HCT116 (cell line): Measurements from ENCODE around the gene RADIL. TPM values are rescaled to one million over a fixed set of nuclear protein-coding genes. Genes with fewer than 3 reads are reported as not detected.

Experiments
- ATAC-seq: fragments of 200-7000 bp; cut with Tn5 transposase; 2 replicates; pipeline ENCODE4 v1.9.1; 2020; ENCODE audit warnings: mild to moderate bottlenecking, moderate library complexity
- Bru-seq: library from RNA; stranded (reverse); fragments of 400-500 nt; gene quantifications from one replicate; lab custom pipeline; 2021; lab: Mats Ljungman, UMichigan
- BruChase-seq, 2 experiments: library from RNA; stranded (reverse); fragments of 400-500 nt; gene quantifications; one replicate each; lab custom pipeline; 2021; lab: Mats Ljungman, UMichigan
- BruUV-seq: library from RNA; stranded (reverse); fragments of 400-500 nt; replicated peaks from 2 replicates; lab custom pipeline; 2021; lab: Mats Ljungman, UMichigan
- CTCF ChIA-PET: fragments of 300-600 bp; sonication (Branson Sonifier 250); formaldehyde crosslinking; loops from one replicate; lab custom pipeline; 2021; ENCODE audit warnings: antibody characterized with exemption; lab: Charles Lee
- POLR2A ChIA-PET: fragments of 300-600, 350-600 bp; sonication (Branson Sonifier 250); formaldehyde crosslinking; loops from one replicate; lab custom pipeline; 2021; ENCODE audit warnings: antibody characterized with exemption; lab: Charles Lee
- RAD21 ChIA-PET, 2 experiments: fragments of 300-600 bp; sonication (Branson Sonifier 250); formaldehyde crosslinking; loops; one replicate each; lab custom pipeline; 2023; ENCODE audit warnings: low total read pairs in 2 of 2; ENCODE audit not compliant: uncharacterized antibody in 2 of 2, unreplicated experiment in 2 of 2, low non-redundant PET in 1 of 2; lab: Charles Lee
- DNase-seq: peaks from one replicate; pipeline ENCODE4 v3.0.0-alpha.2; 2010; ENCODE audit warnings: low read depth, low spot score
- H2AFZ ChIP-seq: fragments of 200-600 bp; shearing (Covaris generic), sonication (generic); 2 replicates; pipeline ENCODE4 v1.6.1; 2017; ENCODE audit warnings: low read depth, mixed run types, mixed read lengths, antibody characterized with exemption, low read length; ENCODE audit not compliant: poor library complexity, severe bottlenecking
- H3K27ac ChIP-seq: 2 replicates; pipeline ENCODE4 v1.5.1; 2012; ENCODE audit warnings: low read depth, low read length
- H3K27me3 ChIP-seq: fragments of 200-600 bp; sonication (generic); 2 replicates; pipeline ENCODE4 v1.6.1; 2016; ENCODE audit warnings: mixed run types, low read length, mixed read lengths; ENCODE audit not compliant: insufficient read depth
- H3K36me3 ChIP-seq, 2 experiments: fragments of 200-500 bp in 1 of 2; fragments of 200-600 bp in 1 of 2; sonication (Bioruptor generic) in 1 of 2; sonication (generic) in 1 of 2; 2 replicates each; pipeline versions ENCODE4 v1.5.1 to v1.6.1; 2014 to 2016; ENCODE audit warnings: low read length in 2 of 2, inconsistent platforms in 1 of 2, mixed read lengths in 1 of 2, mixed run types in 1 of 2; ENCODE audit not compliant: insufficient read depth in 2 of 2, control insufficient read depth in 1 of 2
- H3K4me1 ChIP-seq, 2 experiments: fragments of 200-600 bp in 1 of 2; sonication (generic) in 1 of 2; 2 replicates each; pipeline versions ENCODE4 v1.5.1 to v1.6.1; 2012 to 2017; ENCODE audit warnings: low read length in 2 of 2, inconsistent platforms in 1 of 2, mild to moderate bottlenecking in 1 of 2, mixed read lengths in 1 of 2, mixed run types in 1 of 2, moderate library complexity in 1 of 2; ENCODE audit not compliant: insufficient read depth in 2 of 2, control insufficient read depth in 1 of 2
- H3K4me2 ChIP-seq: fragments of 200-600 bp; sonication (generic); 2 replicates; pipeline ENCODE4 v1.6.1; 2017; ENCODE audit warnings: mixed run types, low read length, mixed read lengths
- H3K4me3 ChIP-seq, 2 experiments: fragments of 200-600 bp in 1 of 2; sonication (generic) in 1 of 2; replicated peaks in 1 of 2; 2 replicates each; pipeline ENCODE4 v1.5.1; 2011 to 2016; ENCODE audit warnings: low read length in 2 of 2, control low read depth in 1 of 2, low read depth in 1 of 2, mild to moderate bottlenecking in 1 of 2, mixed read lengths in 1 of 2, mixed run types in 1 of 2
- H3K79me2 ChIP-seq: fragments of 200-600 bp; sonication (generic); 2 replicates; pipeline ENCODE4 v1.6.1; 2017; ENCODE audit warnings: mild to moderate bottlenecking, mixed run types, low read length, moderate library complexity, mixed read lengths; ENCODE audit not compliant: insufficient read depth
- H3K9ac ChIP-seq: fragments of 200-600 bp; sonication (generic); 2 replicates; pipeline ENCODE4 v1.6.1; 2016; ENCODE audit warnings: low read length, mixed read lengths
- H3K9me2 ChIP-seq: fragments of 200-600 bp; sonication (generic), shearing (Covaris generic); 2 replicates; pipeline ENCODE4 v1.6.1; 2017; ENCODE audit warnings: mixed run types, mild to moderate bottlenecking, moderate library complexity; ENCODE audit not compliant: insufficient read depth
- H3K9me3 ChIP-seq, 2 experiments: fragments of 200-500 bp in 1 of 2; fragments of 200-600 bp in 1 of 2; sonication (Bioruptor generic) in 1 of 2; sonication (generic) in 1 of 2; 2 replicates each; pipeline ENCODE4 v1.6.1; 2014 to 2017; ENCODE audit warnings: low read length in 2 of 2, mixed read lengths in 2 of 2, inconsistent platforms in 1 of 2, low read depth in 1 of 2, mild to moderate bottlenecking in 1 of 2, mixed run types in 1 of 2, moderate library complexity in 1 of 2; ENCODE audit not compliant: control insufficient read depth in 1 of 2, insufficient read depth in 1 of 2
- H4K20me1 ChIP-seq: fragments of 200-600 bp; sonication (generic), shearing (Covaris generic); 2 replicates; pipeline ENCODE4 v1.6.1; 2017; ENCODE audit warnings: mixed run types, mild to moderate bottlenecking, moderate library complexity; ENCODE audit not compliant: insufficient read depth
- EGR1 ChIP-seq: IDR thresholded peaks from 2 replicates; pipeline ENCODE4 v1.6.1; 2012; ENCODE audit warnings: low read depth
- JUND ChIP-seq: IDR thresholded peaks from 2 replicates; pipeline ENCODE4 v1.6.1; 2012
- MAX ChIP-seq: IDR thresholded peaks from 2 replicates; pipeline ENCODE4 v1.6.1; 2012
- POLR2AphosphoS5 ChIP-seq: IDR thresholded peaks from 2 replicates; pipeline ENCODE4 v1.6.1; 2011; ENCODE audit warnings: mild to moderate bottlenecking, low read depth, low read length, moderate library complexity
- RAD21 ChIP-seq: IDR thresholded peaks from 2 replicates; pipeline ENCODE4 v1.6.1; 2012; ENCODE audit warnings: low read depth, mild to moderate bottlenecking
- SP1 ChIP-seq: IDR thresholded peaks from 2 replicates; pipeline ENCODE4 v1.6.1; 2012; ENCODE audit warnings: low read depth
- SRF ChIP-seq: IDR thresholded peaks from 2 replicates; pipeline ENCODE4 v1.6.1; 2012; ENCODE audit warnings: low read depth
- TCF7L2 ChIP-seq: IDR thresholded peaks from 2 replicates; pipeline ENCODE4 v1.7.0; 2011; ENCODE audit warnings: borderline replicate concordance, inconsistent platforms; ENCODE audit not compliant: insufficient read depth, insufficient read length; ENCODE audit errors: extremely low read depth
- YY1 ChIP-seq: IDR thresholded peaks from 2 replicates; pipeline ENCODE4 v1.6.1; 2011; ENCODE audit warnings: low read length, low read depth, moderate library complexity, mild to moderate bottlenecking; ENCODE audit not compliant: insufficient replicate concordance; ENCODE audit errors: extremely low read depth
- ZFX ChIP-seq: fragments of 450-650 bp; IDR thresholded peaks from 2 replicates; pipeline ENCODE4 v1.6.1; 2017
- intact Hi-C: fragments of 100-400 bp; cut with micrococcal nuclease; formaldehyde crosslinking; loops from 2 replicates; pipeline ENCODE4 v1.10.0; 2022
- long read RNA-seq: library from polyadenylated mRNA; unstranded; transcript quantifications from one replicate; pipeline ENCODE4 v2.0.0, GENCODE V29; 2021; ENCODE audit not compliant: unreplicated experiment
- polyA plus RNA-seq: library from polyadenylated mRNA; unstranded; fragments of >200 nt; gene quantifications from 2 replicates; pipeline ENCODE4 v1.2.1, GENCODE V29; 2012; ENCODE audit warnings: missing spikeins
- total RNA-seq: library from RNA; stranded (reverse); gene quantifications from one replicate; pipeline ENCODE4 v1.2.1, GENCODE V29; 2021; ENCODE audit not compliant: unreplicated experiment
- TF ChIP-seq, protein P1 (sequence below): IDR thresholded peaks from 2 replicates; pipeline ENCODE4 v1.6.1; 2012
- TF ChIP-seq, protein P2 (sequence below), 3 experiments: fragments of 200-600 bp in 1 of 3; sonication (generic) in 1 of 3; IDR thresholded peaks in 2 of 3; conservative IDR thresholded peaks in 1 of 3; 2 replicates each; pipeline ENCODE4 v1.5.1; 2012 to 2017; ENCODE audit warnings: low read depth in 2 of 3, low read length in 2 of 3, antibody characterized with exemption in 1 of 3, borderline replicate concordance in 1 of 3, control low read depth in 1 of 3, mild to moderate bottlenecking in 1 of 3, mixed read lengths in 1 of 3, mixed run types in 1 of 3, moderate library complexity in 1 of 3; ENCODE audit not compliant: insufficient read depth in 1 of 3

The RADIL gene
- total RNA-seq (5.3 TPM), Bru-seq, nascent RNA (percentile 43 among the genes with signal in this experiment), BruChase-seq, experiment 1, labeled RNA remaining after a 6-hour chase (percentile 33 among the genes with signal in this experiment), BruChase-seq, experiment 2, labeled RNA remaining after a 2-hour chase (percentile 41 among the genes with signal in this experiment)
- 1.2 and 1.3 TPM in 2 replicates for polyA plus RNA-seq
- long read RNA-seq, partial matches to known transcripts: 2 of 3 reads
- long read RNA-seq, other reads (novel, unspliced or antisense): 1 of 3 reads

DNA sequence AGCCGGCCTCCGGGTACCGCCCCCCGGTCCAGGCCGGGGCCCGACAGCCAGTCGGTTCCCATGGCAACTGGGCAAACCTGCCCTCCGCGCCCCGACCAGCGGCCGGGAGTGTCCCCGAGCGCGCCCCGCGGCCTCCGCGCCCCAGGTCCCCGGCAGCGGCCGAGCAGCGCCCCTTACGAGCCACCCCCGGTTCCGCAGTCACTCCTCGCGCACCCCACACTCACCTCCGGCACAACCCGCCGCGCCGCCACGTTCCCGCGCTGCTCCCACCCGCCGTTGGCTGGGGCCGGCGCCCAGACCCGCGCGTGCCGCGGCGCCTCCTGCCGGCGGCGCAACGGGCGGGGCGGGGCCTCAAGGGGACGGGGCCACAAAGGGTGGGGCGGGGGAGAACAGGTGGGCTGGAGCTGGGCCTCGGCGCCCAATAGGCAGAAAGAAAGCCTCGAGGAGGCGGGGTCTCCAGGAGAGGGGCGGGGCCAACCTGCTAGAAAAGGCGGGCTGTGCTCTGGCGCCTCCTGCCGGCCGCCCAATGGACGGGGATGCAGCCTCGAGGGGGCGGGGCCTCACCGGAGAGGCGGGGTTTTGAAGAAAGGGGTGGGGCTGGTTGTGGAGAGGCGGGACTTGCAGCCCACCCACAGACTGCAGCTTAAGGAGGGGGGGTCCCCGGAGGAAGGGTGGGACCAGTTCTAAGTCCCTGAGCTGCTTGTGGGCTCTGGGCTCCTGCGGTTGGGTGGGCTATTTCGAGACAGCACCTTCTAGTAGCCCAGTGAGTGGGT lies at the start of gene RADIL:
TSS of gene RADIL (minus strand) at position 345 of the 773 bp plus-strand sequence. CDS start 5,577 bp downstream, outside the sequence.
- H4K20me1 ChIP-seq: no peaks in the 10 kb centered on the region
- no peaks in the 10 kb centered on the region for H3K9me2 ChIP-seq
- peak within 1 kb of the TSS; percentile 45 to 71 for H3K4me3 ChIP-seq
- H3K9ac ChIP-seq: peak within 1 kb of the TSS; percentile 80
- H3K4me1 ChIP-seq: peaks cover 0 to 8% of the 10 kb centered on the region in 2 experiments; a peak in 2 of 4 replicates
- intact Hi-C loops: loop anchor here (1.0 to 2.0 kb wide), 2 partner anchors 53 to 85 kb away; no protein-coding TSS in a partner anchor
- H3K36me3 ChIP-seq: no peaks in the 10 kb centered on the region
- CTCF ChIA-PET: interaction anchor here (0.6 to 2.2 kb wide), 24 partner anchors 9 to 205 kb away, joined by 3 to 14 read pairs (median 4); no protein-coding TSS in a partner anchor
- H3K9me3 ChIP-seq: no peaks in the 10 kb centered on the region
- peak within 1 kb of the TSS; percentile 63; the same call in 1 of the 2 replicates for H3K27ac ChIP-seq
- no peak for TF ChIP-seq EGR1
- peak; percentile 66 for TF ChIP-seq RAD21
- 0 out of 2 replicates have a peak, but pooled peaks have one; percentile 35 for TF ChIP-seq ZFX
- no peak for TF ChIP-seq YY1
- no peak for TF ChIP-seq JUND
- TF ChIP-seq TCF7L2: no peak
- TF ChIP-seq, protein P1, sequence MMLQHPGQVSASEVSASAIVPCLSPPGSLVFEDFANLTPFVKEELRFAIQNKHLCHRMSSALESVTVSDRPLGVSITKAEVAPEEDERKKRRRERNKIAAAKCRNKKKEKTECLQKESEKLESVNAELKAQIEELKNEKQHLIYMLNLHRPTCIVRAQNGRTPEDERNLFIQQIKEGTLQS: no peak
- TF ChIP-seq POLR2AphosphoS5: peak; percentile 76
- peak; percentile 81 for TF ChIP-seq SP1
- no peak for TF ChIP-seq MAX
- TF ChIP-seq SRF: no peak; the same call in 1 of the 2 replicates
- TF ChIP-seq, protein P2, sequence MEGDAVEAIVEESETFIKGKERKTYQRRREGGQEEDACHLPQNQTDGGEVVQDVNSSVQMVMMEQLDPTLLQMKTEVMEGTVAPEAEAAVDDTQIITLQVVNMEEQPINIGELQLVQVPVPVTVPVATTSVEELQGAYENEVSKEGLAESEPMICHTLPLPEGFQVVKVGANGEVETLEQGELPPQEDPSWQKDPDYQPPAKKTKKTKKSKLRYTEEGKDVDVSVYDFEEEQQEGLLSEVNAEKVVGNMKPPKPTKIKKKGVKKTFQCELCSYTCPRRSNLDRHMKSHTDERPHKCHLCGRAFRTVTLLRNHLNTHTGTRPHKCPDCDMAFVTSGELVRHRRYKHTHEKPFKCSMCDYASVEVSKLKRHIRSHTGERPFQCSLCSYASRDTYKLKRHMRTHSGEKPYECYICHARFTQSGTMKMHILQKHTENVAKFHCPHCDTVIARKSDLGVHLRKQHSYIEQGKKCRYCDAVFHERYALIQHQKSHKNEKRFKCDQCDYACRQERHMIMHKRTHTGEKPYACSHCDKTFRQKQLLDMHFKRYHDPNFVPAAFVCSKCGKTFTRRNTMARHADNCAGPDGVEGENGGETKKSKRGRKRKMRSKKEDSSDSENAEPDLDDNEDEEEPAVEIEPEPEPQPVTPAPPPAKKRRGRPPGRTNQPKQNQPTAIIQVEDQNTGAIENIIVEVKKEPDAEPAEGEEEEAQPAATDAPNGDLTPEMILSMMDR (IDR thresholded peaks at IDR 0.05 in 2 of 3, conservative IDR thresholded peaks at IDR 0.05 in 1 of 3; ENCODE audit: borderline replicate concordance in 1 of 3, insufficient read depth in 1 of 3, low read depth in 2 of 3, low read length in 2 of 3): peak; percentile 80 to 93 (median 86)
- RAD21 ChIA-PET: interaction anchor here (0.6 to 1.4 kb wide), 3 partner anchors 53 to 91 kb away, joined by 3 read pairs; no protein-coding TSS in a partner anchor
- no peaks in the 10 kb centered on the region for H3K27me3 ChIP-seq
- H3K79me2 ChIP-seq: 0 out of 2 replicates have a peak, but pooled peaks cover 4% of the 10 kb centered on the region
- H3K4me2 ChIP-seq: peak within 1 kb of the TSS; percentile 68
- POLR2A ChIA-PET: no interaction called here
- peak; percentile 87 for DNase-seq
- peak; percentile 97 for ATAC-seq
- no TSS peak for BruUV-seq
- H2AFZ ChIP-seq: no peak within 1 kb of the TSS
